Endothelial cell of hepatic sinusoid (primary cell): ENCODE measurements around the gene ZBP1.

Experiments used
- in situ Hi-C: cut with HindIII; loops from 2 replicates; pipeline ENCODE4 v1.10.0; 2017; ENCODE audit warnings: low sequenced_read_pairs

ZBP1 gene, protein sequence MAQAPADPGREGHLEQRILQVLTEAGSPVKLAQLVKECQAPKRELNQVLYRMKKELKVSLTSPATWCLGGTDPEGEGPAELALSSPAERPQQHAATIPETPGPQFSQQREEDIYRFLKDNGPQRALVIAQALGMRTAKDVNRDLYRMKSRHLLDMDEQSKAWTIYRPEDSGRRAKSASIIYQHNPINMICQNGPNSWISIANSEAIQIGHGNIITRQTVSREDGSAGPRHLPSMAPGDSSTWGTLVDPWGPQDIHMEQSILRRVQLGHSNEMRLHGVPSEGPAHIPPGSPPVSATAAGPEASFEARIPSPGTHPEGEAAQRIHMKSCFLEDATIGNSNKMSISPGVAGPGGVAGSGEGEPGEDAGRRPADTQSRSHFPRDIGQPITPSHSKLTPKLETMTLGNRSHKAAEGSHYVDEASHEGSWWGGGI

GRCh38 chr20:57620274-57620990 is at the start of gene ZBP1:
TSS of gene ZBP1 (minus strand) at chr20:57620426. CDS start at chr20:57620295, 131 bp downstream.
- in situ Hi-C loops = no loop called here

DNA sequence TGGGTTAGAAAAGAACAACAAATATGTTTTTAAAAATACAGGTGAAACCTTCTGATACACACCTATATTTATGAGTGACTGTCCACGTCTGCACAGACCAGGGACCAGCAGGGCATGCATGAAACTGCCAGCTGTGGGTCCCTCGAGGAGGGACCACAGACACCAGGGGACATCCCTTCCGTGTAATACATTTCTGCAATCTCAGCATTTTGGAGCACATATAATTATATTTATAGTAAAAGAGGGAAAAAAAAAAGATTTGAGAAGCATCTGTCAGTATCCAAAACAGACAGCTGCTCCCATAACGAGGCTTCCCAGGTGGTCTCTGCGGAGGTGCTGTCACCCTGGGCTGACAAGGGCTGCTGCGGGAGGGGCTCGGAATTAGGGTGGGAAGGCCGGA is 49.4 kb upstream of the ZBP1 start:
- in situ Hi-C loops = no loop called here

- in situ Hi-C loops = no loop called here
Observed at GRCh38 chr20:57667924-57668782, 47.9 kb upstream of the ZBP1 start.

DNA sequence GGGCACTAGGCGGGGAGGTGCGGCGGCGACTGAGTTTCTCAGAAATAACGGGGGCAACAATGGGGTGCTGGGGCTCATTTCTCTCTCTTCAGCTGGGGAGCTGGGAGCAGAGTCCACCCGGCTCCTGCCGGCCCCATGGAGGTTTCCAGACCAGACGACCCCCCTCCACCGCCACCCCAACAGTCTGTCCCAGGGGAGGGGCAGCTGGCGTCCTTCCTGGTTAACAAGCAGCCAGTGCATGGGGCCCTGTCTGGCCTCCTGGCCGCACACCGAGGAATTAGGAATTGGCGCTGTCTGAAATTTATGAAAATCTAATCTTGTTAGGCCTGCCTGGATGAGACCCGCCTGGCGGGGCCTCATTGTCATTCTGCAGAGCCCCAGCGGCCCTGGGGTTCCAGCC is 47.2 kb upstream of the ZBP1 start:
- in situ Hi-C loops = no loop called here

DNA sequence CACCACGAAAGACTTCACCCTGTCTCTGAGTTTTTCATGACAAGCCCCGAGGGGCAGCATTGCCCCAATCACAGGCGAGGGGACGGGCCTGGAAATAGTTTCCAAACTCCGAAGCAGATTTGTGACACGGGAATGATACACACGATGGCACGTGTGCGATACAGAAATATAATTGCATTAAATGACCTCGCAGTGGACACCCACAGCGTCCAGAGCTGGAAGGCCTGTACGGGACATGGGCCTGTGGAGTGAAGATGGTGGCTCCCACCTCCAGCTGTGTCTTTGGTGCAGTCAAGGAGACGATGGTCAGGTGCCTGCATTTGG is 46.6 kb upstream of the ZBP1 start:
- in situ Hi-C loops = no loop called here

GRCh38 chr20:57666106-57666833 is 46.0 kb upstream of the ZBP1 start:
- in situ Hi-C loops = no loop called here

- in situ Hi-C loops = no loop called here
Observed at GRCh38 chr20:57665589-57665971, 45.4 kb upstream of the ZBP1 start.

- in situ Hi-C loops = no loop called here
Observed at GRCh38 chr20:57664924-57665588, 44.8 kb upstream of the ZBP1 start.

DNA sequence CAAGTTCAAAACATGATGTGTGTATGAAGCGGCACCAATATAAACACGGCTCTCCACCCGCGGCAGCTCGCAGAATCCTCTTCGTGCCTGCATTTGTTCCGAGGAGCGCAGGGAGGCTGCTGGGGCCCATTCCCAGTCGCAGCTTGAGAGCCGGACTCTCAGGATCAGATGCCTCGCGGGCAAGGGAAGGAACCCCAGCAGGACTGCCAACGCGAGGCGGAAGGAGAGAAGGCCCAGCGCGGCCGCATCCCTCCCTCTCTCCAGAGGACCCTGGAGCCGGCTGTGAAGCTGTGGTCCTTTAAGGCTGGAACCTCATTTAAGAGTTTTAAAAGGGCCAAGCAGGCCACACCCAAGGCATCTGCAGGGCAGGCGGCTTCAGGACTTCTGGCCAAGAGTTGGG is 44.2 kb upstream of the ZBP1 start:
- in situ Hi-C loops = no loop called here

DNA sequence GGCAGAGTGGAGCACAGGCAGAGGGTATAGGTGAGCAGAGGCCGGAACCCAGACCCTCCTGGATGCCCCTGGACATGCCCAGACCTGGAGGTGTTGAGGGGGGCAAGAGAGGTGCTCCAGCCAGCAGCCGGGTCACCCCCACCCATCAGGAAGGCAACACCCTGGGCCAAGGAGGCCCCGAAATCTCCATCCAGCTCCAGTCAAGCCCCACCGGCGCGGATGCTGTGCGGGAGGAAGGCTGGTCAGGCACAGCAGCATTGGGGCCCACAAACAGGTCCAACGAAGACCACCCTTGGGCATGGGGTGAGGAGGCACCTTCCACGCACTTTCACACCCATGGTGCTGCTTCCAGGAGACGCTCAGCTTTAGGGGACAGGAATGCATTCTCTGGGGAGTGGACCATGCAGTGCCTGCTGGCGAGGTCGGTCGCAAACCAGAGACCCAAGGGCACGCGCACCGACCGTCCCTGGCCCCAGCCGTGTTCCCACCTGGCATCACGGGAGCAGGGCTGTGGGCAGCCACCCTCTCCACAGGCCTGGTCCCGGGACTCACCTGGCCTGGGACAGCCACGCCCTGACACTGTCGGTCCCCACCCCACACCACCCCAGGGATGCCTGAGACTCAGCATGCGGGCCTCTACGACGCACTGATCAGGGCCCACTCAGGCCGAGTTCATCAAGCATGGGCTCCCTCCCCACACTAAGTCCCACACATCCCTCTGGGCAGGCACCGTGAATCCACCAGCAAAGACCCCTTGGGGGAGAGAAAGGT is 43.6 kb upstream of the ZBP1 start:
- in situ Hi-C loops = no loop called here

GRCh38 chr20:57663241-57663640 is 43.0 kb upstream of the ZBP1 start:
- in situ Hi-C loops = no loop called here

- in situ Hi-C loops = no loop called here
Observed at GRCh38 chr20:57662456-57663240, 42.4 kb upstream of the ZBP1 start.

- in situ Hi-C loops = no loop called here
Observed at GRCh38 chr20:57661746-57662455, 41.7 kb upstream of the ZBP1 start.

DNA sequence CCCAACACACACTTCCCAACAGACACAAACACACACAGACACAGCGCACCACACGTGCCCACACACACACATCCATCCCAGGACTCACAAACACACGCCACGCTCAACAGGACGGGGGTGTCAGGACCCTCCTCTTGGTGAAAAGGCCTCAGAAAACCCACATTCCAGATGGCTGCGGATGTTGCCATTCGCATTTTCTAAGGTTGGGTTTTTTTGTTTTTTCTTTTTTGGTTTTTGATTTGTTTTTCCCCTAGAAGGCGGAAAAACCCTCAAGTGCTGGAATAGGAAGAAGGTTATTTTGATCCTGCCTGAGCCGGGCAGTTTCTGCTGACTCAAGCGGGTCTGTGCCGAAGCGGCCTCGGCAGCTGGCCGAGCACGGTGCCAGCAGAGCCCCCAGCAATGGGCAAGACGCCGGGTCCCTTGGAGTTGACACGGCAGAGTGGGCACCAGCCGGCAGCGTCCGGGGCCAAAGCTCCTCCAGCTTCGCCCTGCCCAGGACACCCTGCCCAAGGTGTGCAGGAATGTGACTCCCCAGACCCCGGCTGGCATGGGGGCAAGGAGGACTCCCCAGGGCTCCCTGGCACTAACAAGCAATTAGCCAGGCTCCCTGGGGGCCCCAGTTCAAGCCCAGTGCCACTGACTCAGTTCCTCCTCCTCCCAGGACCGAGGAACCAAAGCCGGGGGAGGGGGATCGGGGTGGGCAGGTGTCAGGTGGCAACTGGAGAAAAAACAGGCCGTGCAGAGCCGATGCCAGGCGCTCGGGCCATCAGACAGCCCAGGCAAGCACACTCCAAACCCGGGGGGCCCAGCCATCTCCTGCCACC is 40.9 kb upstream of the ZBP1 start:
- in situ Hi-C loops = no loop called here

DNA sequence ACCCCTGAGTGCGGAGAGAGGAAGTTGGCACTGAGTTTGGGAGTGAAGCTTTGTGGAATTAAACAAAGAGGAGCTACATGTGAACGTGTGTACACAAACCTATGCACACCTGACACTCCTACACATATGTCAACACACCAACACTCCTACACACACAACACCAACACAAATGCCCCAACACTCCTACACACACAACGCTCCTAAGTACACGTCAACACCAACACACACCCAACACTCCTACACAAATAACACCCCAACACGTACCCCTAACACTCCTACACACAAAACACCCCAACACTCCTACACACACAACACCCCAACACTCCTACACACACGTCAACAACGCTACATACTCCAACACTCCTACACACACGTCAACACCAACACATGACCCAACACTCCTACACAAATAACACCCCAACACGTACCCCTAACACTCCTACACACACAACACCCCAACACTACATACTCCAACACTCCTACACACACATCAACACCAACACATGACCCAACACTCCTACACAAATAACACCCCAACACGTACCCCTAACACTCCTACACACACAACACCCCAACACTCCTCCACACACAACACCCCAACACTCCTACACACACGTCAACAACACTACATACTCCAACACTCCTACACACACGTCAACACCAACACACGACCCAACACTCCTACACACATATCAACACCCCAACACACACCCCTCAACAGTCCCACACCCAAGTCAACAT is 40.1 kb upstream of the ZBP1 start:
- in situ Hi-C loops = no loop called here

DNA sequence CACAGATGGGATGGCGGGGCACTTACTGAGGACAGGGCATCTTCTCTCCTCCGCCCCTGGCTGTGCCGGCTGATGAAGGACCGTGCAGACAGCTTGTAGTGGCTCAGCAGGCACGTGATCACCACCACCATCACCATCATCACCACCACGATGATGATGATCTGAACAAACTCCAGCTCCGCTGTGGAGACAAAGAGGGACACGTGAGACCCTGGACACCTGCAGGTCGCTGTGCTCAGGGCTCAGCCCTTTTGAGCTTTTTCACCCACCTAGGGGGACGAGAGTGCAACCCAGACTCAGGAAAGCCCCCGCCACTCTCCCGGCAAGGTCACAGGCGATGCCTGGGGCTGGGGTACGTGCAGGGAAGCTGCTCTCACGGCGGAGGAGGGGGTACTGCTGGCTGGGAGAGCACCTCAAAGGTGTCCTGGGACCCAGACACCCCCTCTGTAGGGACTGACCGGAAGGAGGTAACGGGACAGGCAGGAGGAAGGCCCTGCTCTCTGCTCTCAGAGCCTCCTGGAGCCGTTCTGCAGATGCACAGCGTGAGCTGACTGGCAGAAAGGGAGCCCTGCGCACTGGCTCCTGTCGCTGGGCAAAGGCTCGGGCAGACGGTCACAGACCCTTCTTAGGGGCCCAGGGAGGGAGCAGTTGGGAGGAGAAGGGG is 39.4 kb upstream of the ZBP1 start:
- in situ Hi-C loops = no loop called here
